GM12878 (cell line): ENCODE measurements around the gene UNC45A. TPM values are rescaled to one million over a fixed set of nuclear protein-coding genes. Genes with fewer than 3 reads are reported as not detected.

Experiments used
- ASH2L ChIP-seq: fragments of 300-600, 200-600 bp; sonication (generic); IDR thresholded peaks from 2 replicates; pipeline ENCODE4 v1.6.1; 2017; ENCODE audit warnings: low read depth, mild to moderate bottlenecking, borderline replicate concordance
- ATF7 ChIP-seq: fragments of 450-650 bp; IDR thresholded peaks from 2 replicates; pipeline ENCODE4 v1.6.1; 2016; ENCODE audit warnings: low read depth, mild to moderate bottlenecking
- BCL11A ChIP-seq: IDR thresholded peaks from 2 replicates; pipeline ENCODE4 v1.6.1; 2011; ENCODE audit warnings: low read depth, low read length
- BCL3 ChIP-seq: IDR thresholded peaks from 2 replicates; pipeline ENCODE4 v1.6.1; 2011; ENCODE audit warnings: borderline replicate concordance, low read depth, mild to moderate bottlenecking, moderate library complexity, low read length; ENCODE audit not compliant: insufficient read depth, poor library complexity, severe bottlenecking
- DPF2 ChIP-seq: fragments of 450-650 bp; IDR thresholded peaks from 2 replicates; pipeline ENCODE4 v1.6.1; 2017; ENCODE audit warnings: mild to moderate bottlenecking
- ESRRA ChIP-seq: IDR thresholded peaks from 2 replicates; pipeline ENCODE4 v1.6.1; 2012; ENCODE audit warnings: mild to moderate bottlenecking, low read length, improper control_type of control experiment
- FOS ChIP-seq: IDR thresholded peaks from 3 replicates; pipeline ENCODE4 v1.6.1; 2011; ENCODE audit warnings: borderline replicate concordance; ENCODE audit not compliant: insufficient read length; ENCODE audit errors: extremely low read depth
- GATAD2B ChIP-seq: fragments of 450-650 bp; conservative IDR thresholded peaks from 2 replicates; pipeline ENCODE4 v1.6.1; 2017; ENCODE audit warnings: low read depth, mild to moderate bottlenecking, moderate library complexity
- KDM1A ChIP-seq: fragments of 200-600 bp; sonication (generic); IDR thresholded peaks from 2 replicates; pipeline ENCODE4 v1.6.1; 2016; ENCODE audit warnings: borderline replicate concordance
- PBX3 ChIP-seq: IDR thresholded peaks from 2 replicates; pipeline ENCODE4 v1.6.1; 2011; ENCODE audit warnings: mild to moderate bottlenecking, low read depth, low read length, moderate library complexity; ENCODE audit not compliant: insufficient replicate concordance
- RUNX3 ChIP-seq: IDR thresholded peaks from 2 replicates; pipeline ENCODE4 v1.6.1; 2012; ENCODE audit warnings: low read length, inconsistent platforms
- YY1 ChIP-seq: IDR thresholded peaks from 2 replicates; pipeline ENCODE4 v1.6.1; 2011; ENCODE audit warnings: low read depth, mild to moderate bottlenecking, low read length
- polyA plus RNA-seq, 11 experiments: library from polyadenylated mRNA; depleted of rRNA in 4 of 11; unstranded in 6 of 11; stranded (reverse) in 5 of 11; fragments of >200 nt; fragmentation: Nextera tagmentation in 4 of 11; fragmentation: Illumina TruSeq in 1 of 11; extraction: Ambion mirVana in 4 of 11; extraction: Trizol in 1 of 11; gene quantifications; 1 replicate in 1 of 11; 2 replicates in 10 of 11; pipeline versions ENCODE4 v1.2.1 to v1.2.3, GENCODE V29; 2011 to 2016; ENCODE audit warnings: inconsistent platforms in 2 of 11, missing spikeins in 2 of 11, low read depth in 1 of 11
- total RNA-seq, 4 experiments: library from RNA; depleted of rRNA in 3 of 4; stranded (reverse); fragments of >200 nt in 3 of 4; fragmentation: Illumina TruSeq in 1 of 4; extraction: Trizol in 1 of 4; gene quantifications; 2 replicates each; pipeline versions ENCODE4 v1.2.1 to v1.2.3, GENCODE V29; 2013 to 2021
- TF ChIP-seq, protein P1 (sequence below): fragments of 450-650 bp; IDR thresholded peaks from 2 replicates; pipeline ENCODE4 v1.6.1; 2017; ENCODE audit warnings: mild to moderate bottlenecking
- TF ChIP-seq, protein P2 (sequence below): IDR thresholded peaks from 2 replicates; pipeline ENCODE4 v1.6.1; 2011; ENCODE audit warnings: borderline replicate concordance, low read depth, mild to moderate bottlenecking, moderate library complexity, mixed read lengths, low read length; ENCODE audit not compliant: insufficient read depth; ENCODE audit errors: extremely low read length
- TF ChIP-seq, protein P3 (sequence below): IDR thresholded peaks from 2 replicates; pipeline ENCODE4 v1.6.1; 2012; ENCODE audit warnings: mild to moderate bottlenecking, low read depth, low read length
- TF ChIP-seq, protein P4 (sequence below): fragments of 450-650 bp; IDR thresholded peaks from 2 replicates; pipeline ENCODE4 v1.6.1; 2018; ENCODE audit warnings: borderline replicate concordance, mild to moderate bottlenecking; ENCODE audit not compliant: partially characterized antibody

Gene UNC45A
- total and polyA plus RNA-seq, 10 of the 15 experiments (the other 5 are each of a cell fraction or from before 2014, with no cell fraction given), result 10.3 to 57.8 (median 40.5) TPM

DNA sequence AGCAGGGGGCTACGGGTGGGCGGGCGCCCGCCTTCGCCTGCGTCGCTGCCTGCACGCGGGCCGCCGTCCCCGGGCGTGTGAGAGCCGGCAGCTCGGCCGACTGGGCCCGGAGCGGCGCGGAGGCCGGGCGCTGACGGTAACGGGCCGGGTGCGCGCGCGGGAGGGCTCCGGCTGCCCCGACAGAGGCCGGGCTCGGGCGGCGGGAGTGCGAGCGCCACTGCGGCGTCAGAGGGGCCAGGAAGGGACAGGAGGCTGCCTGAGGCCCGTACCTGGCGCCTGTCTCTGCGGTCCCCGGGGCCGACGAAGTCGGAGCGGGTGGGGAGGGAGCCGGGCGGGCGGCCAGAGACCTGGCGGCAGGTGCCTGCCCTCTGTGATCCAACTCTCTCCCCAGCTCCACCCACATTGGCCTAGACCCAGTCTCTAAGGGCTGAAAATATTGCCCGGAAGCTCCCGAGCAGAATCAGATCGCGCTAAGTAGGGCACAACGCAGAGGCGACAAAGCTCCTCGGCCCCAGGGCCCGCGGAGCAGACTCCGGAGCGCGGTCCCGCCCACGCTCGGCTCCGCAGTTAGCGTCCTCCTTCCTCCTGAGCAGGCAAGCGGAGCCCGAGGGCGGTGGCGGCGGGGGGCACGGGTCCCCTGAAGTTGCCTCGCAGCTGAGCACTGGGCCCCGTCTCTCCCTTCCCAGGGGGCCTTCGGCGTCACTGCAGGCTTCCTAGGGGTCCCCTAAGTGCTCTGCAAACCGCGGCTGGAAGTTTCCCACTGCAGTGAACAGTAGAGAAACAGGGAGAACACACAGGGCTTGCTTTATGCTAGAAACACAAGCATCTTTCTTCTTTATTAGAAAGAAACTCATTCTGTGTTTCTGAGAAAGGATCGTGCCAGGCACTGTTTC lies 32.0 kb upstream of the UNC45A start, which contains the start of gene MAN2A2 (continued):
- TF ChIP-seq, protein P1, sequence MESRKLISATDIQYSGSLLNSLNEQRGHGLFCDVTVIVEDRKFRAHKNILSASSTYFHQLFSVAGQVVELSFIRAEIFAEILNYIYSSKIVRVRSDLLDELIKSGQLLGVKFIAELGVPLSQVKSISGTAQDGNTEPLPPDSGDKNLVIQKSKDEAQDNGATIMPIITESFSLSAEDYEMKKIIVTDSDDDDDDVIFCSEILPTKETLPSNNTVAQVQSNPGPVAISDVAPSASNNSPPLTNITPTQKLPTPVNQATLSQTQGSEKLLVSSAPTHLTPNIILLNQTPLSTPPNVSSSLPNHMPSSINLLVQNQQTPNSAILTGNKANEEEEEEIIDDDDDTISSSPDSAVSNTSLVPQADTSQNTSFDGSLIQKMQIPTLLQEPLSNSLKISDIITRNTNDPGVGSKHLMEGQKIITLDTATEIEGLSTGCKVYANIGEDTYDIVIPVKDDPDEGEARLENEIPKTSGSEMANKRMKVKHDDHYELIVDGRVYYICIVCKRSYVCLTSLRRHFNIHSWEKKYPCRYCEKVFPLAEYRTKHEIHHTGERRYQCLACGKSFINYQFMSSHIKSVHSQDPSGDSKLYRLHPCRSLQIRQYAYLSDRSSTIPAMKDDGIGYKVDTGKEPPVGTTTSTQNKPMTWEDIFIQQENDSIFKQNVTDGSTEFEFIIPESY, result no peak
- TF ChIP-seq GATAD2B (peak; percentile 47), BCL11A (0 out of 2 replicates have a peak, but pooled peaks have one; percentile 3), FOS (no peak), ATF7 (no peak), YY1 (no peak), ASH2L (no peak), KDM1A (no peak), DPF2 (peak; percentile 64; the same call in 1 of the 2 replicates), ESRRA (no peak), RUNX3 (no peak), BCL3 (no peak), PBX3 (no peak)
- TF ChIP-seq, protein P2, sequence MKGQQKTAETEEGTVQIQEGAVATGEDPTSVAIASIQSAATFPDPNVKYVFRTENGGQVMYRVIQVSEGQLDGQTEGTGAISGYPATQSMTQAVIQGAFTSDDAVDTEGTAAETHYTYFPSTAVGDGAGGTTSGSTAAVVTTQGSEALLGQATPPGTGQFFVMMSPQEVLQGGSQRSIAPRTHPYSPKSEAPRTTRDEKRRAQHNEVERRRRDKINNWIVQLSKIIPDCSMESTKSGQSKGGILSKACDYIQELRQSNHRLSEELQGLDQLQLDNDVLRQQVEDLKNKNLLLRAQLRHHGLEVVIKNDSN, result no peak
- TF ChIP-seq, protein P3, sequence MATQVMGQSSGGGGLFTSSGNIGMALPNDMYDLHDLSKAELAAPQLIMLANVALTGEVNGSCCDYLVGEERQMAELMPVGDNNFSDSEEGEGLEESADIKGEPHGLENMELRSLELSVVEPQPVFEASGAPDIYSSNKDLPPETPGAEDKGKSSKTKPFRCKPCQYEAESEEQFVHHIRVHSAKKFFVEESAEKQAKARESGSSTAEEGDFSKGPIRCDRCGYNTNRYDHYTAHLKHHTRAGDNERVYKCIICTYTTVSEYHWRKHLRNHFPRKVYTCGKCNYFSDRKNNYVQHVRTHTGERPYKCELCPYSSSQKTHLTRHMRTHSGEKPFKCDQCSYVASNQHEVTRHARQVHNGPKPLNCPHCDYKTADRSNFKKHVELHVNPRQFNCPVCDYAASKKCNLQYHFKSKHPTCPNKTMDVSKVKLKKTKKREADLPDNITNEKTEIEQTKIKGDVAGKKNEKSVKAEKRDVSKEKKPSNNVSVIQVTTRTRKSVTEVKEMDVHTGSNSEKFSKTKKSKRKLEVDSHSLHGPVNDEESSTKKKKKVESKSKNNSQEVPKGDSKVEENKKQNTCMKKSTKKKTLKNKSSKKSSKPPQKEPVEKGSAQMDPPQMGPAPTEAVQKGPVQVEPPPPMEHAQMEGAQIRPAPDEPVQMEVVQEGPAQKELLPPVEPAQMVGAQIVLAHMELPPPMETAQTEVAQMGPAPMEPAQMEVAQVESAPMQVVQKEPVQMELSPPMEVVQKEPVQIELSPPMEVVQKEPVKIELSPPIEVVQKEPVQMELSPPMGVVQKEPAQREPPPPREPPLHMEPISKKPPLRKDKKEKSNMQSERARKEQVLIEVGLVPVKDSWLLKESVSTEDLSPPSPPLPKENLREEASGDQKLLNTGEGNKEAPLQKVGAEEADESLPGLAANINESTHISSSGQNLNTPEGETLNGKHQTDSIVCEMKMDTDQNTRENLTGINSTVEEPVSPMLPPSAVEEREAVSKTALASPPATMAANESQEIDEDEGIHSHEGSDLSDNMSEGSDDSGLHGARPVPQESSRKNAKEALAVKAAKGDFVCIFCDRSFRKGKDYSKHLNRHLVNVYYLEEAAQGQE, result no peak
- TF ChIP-seq, protein P4, sequence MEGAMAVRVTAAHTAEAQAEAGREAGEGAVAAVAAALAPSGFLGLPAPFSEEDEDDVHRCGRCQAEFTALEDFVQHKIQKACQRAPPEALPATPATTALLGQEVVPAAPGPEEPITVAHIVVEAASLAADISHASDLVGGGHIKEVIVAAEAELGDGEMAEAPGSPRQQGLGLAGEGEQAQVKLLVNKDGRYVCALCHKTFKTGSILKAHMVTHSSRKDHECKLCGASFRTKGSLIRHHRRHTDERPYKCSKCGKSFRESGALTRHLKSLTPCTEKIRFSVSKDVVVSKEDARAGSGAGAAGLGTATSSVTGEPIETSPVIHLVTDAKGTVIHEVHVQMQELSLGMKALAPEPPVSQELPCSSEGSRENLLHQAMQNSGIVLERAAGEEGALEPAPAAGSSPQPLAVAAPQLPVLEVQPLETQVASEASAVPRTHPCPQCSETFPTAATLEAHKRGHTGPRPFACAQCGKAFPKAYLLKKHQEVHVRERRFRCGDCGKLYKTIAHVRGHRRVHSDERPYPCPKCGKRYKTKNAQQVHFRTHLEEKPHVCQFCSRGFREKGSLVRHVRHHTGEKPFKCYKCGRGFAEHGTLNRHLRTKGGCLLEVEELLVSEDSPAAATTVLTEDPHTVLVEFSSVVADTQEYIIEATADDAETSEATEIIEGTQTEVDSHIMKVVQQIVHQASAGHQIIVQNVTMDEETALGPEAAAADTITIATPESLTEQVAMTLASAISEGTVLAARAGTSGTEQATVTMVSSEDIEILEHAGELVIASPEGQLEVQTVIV, result no peak
